Mucosa of gallbladder (tissue), 1 donor: ENCODE data around the gene DIS3L2. TPM values are rescaled to one million over a fixed set of nuclear protein-coding genes. Genes with fewer than 3 reads are reported as not detected.

ENCODE experiments used
- DNase-seq: peaks from one replicate; pipeline ENCODE4 v3.0.0-alpha.2; 2020; ENCODE audit warnings: low spot score
- total RNA-seq: library from RNA; stranded (reverse); gene quantifications from one replicate; pipeline ENCODE4 v1.2.1, GENCODE V29; 2021
- donor health status: DM: no; HTN: no; CAD: no.

DIS3L2 gene
- total RNA-seq, 1 donor from 2014 or later: 36.3 TPM

- no peak for DNase-seq
Measured at GRCh38 chr2:232263295-232263694, 301.8 kb downstream of the DIS3L2 start.

- no peak for DNase-seq
Measured at GRCh38 chr2:232264081-232264480, 302.6 kb downstream of the DIS3L2 start.

- no peak for DNase-seq
Measured at GRCh38 chr2:232265329-232265728, 303.8 kb downstream of the DIS3L2 start.

GRCh38 chr2:232268636-232269165 is 307.2 kb downstream of the DIS3L2 start:
- no peak for DNase-seq

GRCh38 chr2:232269867-232270266 is 308.4 kb downstream of the DIS3L2 start:
- DNase-seq: no peak

GRCh38 chr2:232273903-232274643 is 312.6 kb downstream of the DIS3L2 start:
- DNase-seq: no peak

GRCh38 chr2:232275670-232276069 is 314.2 kb downstream of the DIS3L2 start:
- DNase-seq: no peak

GRCh38 chr2:232276084-232276732 is 314.7 kb downstream of the DIS3L2 start:
- no peak for DNase-seq

GRCh38 chr2:232276733-232277313 is 315.3 kb downstream of the DIS3L2 start:
- DNase-seq: no peak

- DNase-seq: no peak
Measured at GRCh38 chr2:232278534-232278933, 317.0 kb downstream of the DIS3L2 start.

GRCh38 chr2:232280341-232280740 is 318.8 kb downstream of the DIS3L2 start:
- no peak for DNase-seq

GRCh38 chr2:232281858-232282507 is 320.5 kb downstream of the DIS3L2 start:
- DNase-seq: no peak

- DNase-seq: no peak
Measured at GRCh38 chr2:232282508-232283055, 321.1 kb downstream of the DIS3L2 start.

GRCh38 chr2:232286001-232286868 is 324.7 kb downstream of the DIS3L2 start:
- no peak for DNase-seq

GRCh38 chr2:232287316-232287715 is 325.8 kb downstream of the DIS3L2 start:
- DNase-seq: no peak

GRCh38 chr2:232288489-232289030 is 327.0 kb downstream of the DIS3L2 start:
- DNase-seq: no peak

- no peak for DNase-seq
Measured at GRCh38 chr2:232290668-232291067, 329.2 kb downstream of the DIS3L2 start.

GRCh38 chr2:232291343-232291742 is 329.8 kb downstream of the DIS3L2 start:
- no peak for DNase-seq

- peak; percentile 50 for DNase-seq
Measured at GRCh38 chr2:232292395-232293154, 331.1 kb downstream of the DIS3L2 start.

- no peak for DNase-seq
Measured at GRCh38 chr2:232293191-232293590, 331.7 kb downstream of the DIS3L2 start.
